Right renal cortex interstitium (tissue), 3 donors: ENCODE measurements around the gene SCAPER. TPM values are rescaled to one million over a fixed set of nuclear protein-coding genes. Genes with fewer than 3 reads are reported as not detected.
"Not testable (repeated sequence)": the region's sequence is repeated elsewhere in the genome, so short reads cannot be mapped to it uniquely, and the experiment has no call there.

ENCODE experiments used
- DNase-seq, 3 donors: peaks; one replicate each; pipeline ENCODE4 v3.0.0-alpha.2; 2013; ENCODE audit warnings: low read depth in 3 of 3, low spot score in 2 of 3
- polyA plus RNA-seq, 3 donors: library from polyadenylated mRNA; unstranded; fragments of 120-200 nt; gene quantifications; one replicate each; pipeline ENCODE4 v1.2.1, GENCODE V29; 2013; ENCODE audit not compliant: insufficient read length in 3 of 3

Gene SCAPER
- polyA plus RNA-seq, 3 donors, result 21.9 to 26.3 (median 25.8) TPM

DNA sequence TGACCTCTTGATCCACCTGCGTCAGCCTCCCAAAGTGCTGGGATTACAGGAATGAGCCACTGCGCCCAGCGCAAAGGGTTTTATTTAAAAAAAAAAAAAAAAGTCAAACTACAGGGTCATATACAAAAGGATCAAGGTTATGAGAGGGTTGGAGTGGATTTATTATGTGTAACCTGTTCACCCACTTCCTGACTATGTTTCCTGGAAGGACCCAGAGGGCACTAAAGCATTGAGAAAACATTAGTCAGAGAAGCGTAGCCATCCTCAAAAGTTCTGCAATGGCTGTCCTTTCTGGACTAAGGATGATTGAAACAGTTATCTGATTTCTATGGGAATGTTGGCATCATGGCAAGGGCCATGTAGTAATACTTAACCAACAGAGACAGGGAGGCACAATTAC, 7.3 kb upstream of the SCAPER start:
- DNase-seq, result no peak

DNA sequence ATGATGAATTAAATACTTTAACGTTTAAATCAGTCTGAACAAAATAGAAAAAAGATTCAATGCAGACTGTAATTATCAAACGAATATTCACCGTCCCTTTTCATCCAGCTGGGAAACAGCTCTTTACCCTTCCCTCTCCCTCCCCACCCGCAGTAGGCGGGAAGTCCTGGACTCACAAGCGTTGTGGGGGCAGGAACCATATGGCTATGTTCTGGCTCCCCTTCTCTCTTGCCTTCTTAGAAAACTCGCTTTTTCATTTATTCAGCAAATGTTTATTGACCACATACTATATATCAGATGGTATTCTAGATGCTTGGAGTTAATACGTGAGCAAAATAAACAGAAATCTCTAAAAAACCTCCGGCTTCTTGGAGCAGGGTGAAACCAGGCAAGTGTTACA, 715 bp upstream of the SCAPER start:
- DNase-seq, result no peak

DNA sequence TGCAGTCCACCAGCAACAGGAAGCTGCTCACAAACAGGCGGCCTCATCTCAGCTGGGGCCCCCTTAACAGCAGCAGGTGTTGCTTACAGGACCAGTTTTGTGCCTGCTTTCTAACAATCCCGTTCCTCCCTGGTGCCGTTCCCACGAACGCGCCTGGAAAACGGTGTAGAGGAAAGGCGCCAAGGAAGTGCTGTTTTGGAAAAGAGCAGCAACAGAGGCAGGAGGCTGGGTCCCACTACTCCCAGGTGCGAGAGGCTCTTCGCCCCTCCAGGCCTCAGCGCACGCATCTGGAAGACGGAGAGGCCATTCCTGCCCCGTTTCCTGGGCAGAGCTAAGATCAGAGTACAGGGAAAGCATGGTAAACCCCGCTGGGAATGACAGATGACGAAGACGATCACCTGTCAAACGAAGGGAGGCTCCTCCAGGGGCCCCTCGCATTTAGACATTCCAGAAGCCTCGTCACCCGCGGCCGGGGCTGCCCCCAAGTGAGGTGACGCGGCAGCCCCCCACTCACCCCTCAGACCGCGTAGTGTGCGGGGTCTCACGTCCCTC, 603 bp downstream of the SCAPER start:
- peak; percentile 27 to 38 (median 29) for DNase-seq

DNA sequence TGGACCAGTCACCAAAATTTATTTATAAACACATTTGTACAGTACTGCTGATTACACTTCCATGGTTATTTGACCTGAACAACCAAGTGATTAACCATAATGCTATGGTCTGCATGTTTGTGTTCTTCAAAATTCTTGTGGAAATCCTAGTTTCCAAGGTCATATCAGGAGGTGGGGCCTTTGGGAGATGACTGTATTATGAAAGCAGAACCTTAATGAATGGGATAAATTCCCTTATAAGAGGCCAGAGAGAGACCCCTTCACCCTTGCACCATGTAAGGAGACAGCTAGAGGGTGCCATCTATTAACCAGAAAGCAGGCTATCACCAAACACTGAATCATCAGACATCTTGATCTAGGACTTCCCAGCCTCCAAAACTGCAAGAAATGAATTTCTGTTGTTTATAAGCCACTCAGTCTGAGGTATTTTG, 1.9 kb downstream of the SCAPER start:
- DNase-seq, result no peak

DNA sequence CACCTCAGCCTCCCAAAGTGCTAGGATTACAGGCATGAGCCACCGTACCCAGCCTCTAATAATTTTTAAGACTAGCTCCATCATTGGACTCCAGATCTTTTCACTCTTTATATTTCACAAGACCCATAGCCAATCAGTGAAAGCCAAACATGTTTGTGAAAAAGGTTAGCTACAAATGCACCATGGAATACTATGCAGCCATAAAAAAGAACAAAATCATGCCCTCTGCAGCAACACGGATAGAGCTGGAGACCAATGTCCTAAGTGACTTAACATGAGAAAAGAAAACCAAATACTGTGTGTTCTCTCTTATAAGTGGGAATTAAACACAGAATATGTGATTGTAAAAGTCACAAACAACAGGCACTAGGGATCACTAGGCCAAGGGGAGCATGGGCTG, 3.2 kb downstream of the SCAPER start:
- DNase-seq, result no peak

DNA sequence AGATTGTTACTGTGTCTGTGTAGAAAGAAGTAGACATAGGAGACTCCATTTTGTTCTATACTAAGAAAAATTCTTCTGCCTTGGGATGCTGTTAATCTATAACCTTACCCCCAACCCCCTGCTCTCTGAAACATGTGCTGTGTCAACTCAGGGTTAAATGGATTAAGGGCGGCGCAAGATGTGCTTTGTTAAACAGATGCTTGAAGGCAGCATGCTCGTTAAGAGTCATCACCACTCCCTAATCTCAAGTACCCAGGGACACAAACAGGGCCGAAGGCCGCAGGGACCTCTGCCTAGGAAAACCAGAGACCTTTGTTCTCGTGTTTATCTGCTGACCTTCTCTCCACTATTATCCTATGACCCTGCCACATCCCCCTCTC, 5.2 kb downstream of the SCAPER start:
- not testable (repeated sequence) for DNase-seq

DNA sequence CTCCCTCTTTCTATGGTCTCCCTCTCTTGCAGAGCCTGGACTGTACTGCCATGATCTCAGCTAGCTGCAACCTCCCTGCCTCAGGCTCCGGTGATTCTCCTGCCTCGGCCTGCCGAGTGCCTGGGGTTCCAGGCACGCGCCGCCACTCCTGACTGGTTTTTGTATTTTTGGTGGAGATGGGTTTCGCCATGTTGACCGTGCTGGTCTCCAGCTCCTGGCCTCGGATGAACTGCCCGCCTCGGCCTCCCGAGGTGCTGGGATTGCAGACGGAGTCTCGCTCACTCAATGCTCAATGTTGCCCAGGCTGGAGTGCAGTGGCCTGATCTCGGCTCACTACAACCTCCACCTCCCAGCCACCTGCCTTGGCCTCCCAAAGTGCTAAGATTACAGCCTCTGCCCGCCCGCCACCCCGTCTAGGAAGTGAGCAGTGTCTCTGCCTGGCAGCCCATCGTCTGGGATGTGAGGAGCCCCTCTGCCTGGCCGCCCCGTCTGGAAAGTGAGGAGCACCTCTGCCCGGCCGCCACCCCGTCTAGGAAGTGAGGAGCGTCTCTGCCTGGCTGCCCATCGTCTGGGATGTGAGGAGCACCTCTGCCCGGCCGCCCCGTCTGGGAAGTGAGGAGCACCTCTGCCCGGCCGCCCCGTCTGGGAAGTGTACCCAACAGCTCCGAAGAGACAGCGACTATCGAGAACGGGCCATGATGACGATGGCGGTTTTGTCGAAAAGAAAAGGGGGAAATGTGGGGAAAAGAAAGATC, 5.8 kb downstream of the SCAPER start:
- not testable (repeated sequence) for DNase-seq

DNA sequence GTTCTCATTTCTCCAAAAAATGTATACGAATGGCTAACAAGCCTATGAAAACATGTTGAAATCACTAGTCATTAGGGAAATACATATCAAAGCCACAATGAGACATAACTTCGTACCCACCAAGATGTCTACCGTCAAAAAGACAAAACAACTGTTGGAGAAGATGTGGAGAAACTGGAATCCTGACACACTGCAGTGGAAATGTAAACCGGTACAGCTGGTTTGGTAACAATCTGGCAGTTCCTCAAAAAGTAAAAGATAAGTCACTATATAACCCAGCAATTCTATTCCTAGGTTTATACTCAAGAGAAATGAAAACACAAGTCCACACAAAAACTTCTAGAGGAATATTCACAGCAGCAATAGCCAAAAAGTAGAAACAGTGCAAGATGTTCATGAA, 7.0 kb downstream of the SCAPER start:
- DNase-seq, result no peak

DNA sequence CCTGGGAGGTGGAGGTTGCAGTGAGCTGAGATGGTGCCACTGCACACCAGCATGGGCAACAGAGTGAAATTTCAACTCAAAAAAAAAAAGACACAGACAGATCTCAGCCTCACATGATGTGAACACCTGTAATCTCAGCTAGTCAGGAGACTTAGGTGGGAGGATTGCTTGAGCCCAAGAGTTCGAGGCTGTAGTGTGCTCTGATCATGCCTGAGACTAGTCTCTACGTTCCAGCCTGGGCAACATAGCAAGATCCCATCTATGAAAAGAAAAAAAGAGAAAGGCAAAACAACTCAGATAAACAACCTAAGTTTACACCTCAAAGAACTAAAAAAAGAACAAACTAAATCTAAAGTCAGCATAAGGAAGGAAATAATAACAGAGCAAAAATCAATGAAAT, 11.0 kb downstream of the SCAPER start:
- DNase-seq, result no peak

DNA sequence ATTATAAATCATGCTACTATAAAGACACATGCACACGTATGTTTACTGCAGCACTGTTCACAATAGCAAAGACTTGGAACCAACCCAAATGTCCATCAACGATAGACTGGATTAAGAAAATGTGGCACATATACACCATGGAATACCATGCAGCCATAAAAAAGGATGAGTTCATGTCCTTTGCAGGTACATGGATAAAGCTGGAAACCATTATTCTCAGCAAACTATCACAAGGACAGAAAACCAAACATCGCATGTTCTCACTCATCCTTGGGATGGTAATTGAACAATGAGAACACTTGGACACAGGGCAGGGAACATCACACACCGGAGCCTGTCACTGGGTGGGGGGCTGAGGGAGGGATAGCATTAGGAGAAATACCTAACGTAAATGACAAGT, 12.3 kb downstream of the SCAPER start:
- DNase-seq, result not testable (repeated sequence)

DNA sequence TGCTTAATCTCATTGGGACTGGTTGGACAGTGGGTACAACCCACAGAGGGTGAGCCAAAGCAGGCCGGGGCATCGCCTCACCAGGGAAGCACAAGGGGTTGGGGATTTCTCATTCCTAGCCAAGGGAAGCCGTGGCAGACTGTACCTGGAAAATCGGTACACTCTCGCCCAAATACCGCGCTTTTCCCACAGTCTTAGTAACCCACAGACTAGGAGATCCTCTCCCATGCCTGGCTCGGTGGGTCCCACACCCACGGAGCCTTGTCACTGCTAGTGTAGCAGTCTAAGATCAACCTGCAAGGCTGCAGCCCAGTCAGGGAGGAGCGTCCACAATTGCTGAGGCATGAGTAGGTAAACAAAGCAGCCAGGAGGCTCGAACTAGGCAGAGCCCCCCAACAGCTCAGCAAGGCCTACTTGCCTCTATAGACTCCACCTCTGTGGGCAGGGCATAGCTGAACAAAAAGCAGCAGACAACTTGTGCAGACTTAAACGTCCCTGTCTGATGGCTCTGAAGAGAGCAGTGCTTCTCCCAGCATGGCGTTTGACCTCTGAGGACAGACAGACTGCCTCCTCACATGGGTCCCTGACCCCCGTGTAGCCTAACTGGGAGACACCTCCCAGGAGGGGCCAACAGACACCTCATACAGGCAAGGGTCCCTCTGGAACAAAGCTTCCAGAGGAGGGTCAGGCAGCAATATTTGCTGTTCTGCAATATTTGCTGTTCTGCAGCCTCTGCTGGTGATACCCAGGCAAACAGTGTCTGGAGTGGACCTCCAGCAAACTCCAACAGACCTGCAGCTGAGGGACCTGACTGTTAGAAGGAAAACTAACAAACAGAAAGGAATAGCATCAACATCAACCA, 17.6 kb downstream of the SCAPER start:
- not testable (repeated sequence) for DNase-seq

DNA sequence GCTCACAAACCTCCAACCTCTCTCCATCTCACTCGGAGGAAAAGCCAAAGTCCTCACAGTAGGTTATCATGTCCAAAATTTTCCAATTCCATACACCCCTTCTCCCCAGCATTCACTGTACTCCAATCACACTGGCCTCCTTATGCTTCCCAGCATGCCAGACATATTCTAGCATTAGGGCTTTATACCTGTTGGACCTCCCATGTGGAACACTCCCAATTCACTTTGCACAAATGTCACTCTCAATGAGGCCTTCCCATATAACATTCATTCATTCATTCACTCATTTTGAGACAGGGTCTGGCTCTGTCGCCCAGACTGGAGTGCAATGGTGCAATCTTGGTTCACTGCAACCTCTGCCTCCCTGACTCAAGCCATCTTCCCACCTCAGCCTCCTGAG, 19.9 kb downstream of the SCAPER start:
- DNase-seq, result no peak

DNA sequence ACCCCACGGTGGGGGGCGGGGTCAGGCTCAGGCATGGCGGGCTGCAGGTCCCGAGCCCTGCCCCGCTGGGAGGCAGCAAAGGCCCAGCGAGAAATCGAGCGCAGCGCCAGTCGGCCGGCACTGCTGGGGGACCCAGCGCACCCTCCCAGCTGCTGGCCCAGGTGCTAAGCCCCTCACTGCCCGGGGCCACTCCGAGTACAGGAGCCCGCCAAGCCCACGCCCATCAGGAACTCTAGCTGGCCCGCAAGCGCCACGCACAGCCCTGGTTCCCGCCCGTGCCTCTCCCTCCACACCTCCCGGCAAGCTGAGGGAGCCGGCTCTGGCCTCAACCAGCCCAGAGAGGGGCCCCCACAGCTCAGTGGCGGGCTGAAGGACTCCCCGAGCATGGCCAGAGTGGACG, 29.2 kb downstream of the SCAPER start:
- DNase-seq, result no peak

DNA sequence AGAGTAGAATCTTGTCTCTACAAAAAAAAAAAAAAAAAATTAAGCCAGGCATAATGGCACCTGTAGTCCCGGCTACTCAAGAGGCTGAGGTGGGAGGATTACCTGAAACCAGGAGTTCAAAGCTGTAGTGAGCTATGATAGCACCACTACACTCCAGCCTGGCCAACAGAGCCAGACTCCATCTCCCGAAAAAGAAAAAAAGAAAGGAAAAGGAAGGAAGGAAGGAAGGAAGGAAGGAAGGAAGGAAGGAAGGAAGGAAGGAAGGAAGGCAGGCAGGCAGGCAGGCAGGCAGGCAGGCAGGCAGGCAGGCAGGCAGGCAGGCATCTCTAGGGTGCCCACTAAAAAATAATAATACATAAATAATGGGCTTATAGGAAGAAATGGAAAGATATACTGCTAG, 32.1 kb downstream of the SCAPER start:
- DNase-seq, result not testable (repeated sequence)

DNA sequence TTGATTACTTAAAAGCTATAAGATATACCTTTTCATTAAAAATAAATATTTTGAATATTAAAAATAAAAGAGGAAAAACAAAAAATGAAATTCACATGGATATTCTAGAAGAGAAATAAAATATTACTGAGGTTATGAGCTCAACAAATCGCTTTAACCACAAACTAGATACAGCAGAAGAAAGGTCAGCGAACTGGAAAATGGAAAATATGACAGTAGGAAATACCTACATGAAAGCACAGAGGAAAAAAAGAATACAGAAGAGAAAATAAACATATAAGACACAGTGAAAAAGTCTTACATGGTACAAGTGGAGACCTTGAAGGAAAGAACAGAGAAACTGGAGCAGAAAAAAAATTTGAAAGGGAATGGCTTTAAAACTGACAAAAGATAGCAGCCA, 33.2 kb downstream of the SCAPER start:
- no peak for DNase-seq

DNA sequence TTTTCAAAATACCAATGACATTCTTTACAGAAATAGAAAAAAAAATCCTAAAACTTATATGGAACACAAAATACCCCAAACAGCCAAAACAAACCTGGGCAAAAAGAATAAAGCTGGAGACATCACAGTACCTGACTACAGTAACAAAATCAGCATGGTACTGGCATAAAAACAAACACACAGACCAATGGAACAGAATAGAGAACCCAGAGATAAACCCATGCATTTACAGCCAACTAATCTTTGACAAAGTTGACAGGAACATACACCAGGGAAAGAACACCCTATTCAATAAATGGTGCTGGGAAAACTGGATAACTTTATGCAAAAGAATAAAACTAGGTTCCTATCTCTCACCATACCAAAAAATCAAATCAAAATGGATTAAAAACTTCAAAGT, 36.4 kb downstream of the SCAPER start:
- no peak for DNase-seq

DNA sequence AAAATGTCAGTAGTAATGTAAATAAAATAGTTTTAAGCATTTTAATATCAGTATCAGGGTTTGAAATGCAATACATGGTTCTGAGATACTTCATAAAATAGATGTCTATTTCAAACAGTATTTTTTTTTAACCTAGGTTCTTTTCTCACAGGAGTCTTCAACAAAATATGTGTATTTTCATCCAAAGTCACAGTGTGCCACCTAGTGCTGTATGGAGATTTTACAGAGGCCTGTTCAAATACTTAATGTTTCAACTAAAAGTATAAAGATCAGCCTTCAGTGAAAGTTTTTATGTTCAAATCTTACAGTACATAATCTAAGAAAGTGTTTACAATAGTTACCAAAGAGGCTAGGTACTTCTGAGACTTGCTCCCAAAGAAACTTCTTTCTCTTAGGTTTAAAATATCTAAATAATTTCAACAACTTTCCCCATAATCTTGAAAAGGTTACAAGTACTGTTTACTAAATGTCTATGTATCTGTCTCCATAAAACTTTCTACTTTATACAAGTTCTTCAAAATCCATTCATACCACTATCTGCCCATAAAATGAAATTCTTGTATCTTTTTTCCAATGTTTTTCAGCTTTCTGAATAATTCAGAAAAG, 38.3 kb downstream of the SCAPER start:
- peak in 2 of 3 donors; percentile 10 to 12 for DNase-seq

DNA sequence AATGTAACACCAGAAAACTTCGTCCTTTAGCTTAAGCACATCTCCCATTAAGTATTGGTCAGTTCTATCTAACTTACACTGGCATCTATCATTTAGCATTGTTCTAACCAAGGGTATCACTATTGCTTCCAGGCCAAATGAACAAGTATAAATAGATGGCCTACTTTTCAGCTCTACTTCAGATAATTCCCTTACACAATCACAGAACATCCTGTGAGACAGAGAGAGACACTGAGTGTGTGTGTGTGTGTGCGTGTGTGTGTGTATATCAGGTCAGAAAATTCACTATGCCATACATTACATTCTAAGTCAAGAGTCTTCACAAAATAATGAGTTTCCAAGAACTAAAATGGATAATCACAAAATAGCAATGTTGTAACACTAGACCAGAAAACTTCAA, 39.1 kb downstream of the SCAPER start:
- DNase-seq, result peak in 1 of 3 donors; percentile 1

DNA sequence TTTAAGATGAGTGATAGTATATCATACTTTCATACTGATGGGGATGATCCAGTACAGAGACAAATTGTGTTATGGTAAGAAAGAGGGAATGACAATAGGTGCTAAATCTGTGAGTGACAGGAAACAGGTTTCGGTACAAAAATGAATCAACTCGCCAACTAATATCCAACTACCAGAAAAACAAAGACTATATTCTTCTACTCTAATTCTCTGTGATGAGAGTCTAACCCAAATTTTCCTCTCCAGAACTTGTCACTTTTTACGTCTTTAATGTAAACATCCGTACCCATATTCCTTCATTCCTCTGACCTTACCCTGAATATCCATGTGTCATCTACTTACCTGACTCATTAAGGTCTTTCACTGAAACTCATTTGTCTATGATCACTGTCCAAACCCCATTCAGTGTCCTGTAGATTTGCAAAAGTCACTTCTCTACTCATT, 39.6 kb downstream of the SCAPER start:
- DNase-seq, result no peak

DNA sequence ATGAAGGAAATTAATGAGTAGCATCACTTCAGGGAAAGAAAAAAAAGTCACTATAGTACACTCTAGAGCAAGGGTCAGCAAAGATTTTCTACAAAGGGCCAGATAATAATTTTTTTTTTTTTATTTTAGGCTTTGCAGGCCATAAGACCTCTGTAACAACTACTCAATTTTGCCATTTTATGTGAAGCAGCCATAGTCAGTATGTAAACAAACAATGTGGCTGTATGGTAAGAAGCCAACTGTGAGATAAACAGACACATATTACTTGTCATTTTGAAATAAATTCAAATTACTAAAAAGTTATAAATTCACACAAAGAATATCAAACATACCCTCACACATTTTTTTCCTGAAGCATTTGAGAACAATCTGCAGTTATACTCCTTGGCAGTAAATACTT, 40.6 kb downstream of the SCAPER start:
- no peak for DNase-seq

DNA sequence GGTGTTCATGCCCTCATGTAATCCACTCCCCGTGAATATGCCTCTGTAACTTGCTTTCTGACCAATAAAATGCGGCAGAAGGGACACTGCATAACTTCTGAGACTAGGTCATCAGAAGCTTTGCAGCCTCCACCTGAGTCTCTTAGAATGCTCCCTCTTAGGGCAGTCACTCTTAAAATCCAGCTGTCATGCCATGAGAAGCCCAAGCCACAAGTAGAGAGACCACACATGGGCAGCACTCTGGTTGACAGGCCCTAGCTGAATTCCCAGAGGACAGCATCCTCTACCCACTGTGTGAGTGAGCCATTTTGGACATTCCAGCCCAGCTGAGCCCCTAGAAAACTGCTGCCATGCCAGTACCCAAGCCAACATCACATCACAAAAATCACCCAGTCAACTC, 41.4 kb downstream of the SCAPER start:
- no peak for DNase-seq
